ENCODE results near the gene WIPF2.
"Not testable (repeated sequence)": the region's sequence is repeated elsewhere in the genome, so short reads cannot be mapped to it uniquely, and the experiment has no call there.

Gene WIPF2

GRCh38 chr17:40303708-40304551, 84.8 kb downstream of the WIPF2 start:
- no peak for TF ChIP-seq CTCF (conservative IDR thresholded peaks at IDR 0.05)
- H3K27ac ChIP-seq: no peak overlapping the region

DNA sequence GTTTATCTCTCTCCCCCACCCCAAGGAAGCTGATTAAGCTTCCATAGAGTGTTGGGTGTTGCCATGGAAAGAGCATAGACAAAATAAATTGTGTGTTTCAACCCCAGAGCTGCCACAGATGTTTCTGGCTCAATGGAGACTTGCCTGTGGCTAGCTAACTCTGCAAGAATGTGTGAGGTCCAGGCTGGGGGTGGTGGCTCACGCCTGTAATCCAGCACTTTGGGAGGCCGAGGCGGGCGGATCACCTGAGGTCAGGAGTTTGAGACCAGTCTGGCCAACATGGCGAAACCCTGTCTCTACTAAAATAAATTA, 85.4 kb downstream of the WIPF2 start:
- H3K27ac ChIP-seq: not testable (repeated sequence)

DNA sequence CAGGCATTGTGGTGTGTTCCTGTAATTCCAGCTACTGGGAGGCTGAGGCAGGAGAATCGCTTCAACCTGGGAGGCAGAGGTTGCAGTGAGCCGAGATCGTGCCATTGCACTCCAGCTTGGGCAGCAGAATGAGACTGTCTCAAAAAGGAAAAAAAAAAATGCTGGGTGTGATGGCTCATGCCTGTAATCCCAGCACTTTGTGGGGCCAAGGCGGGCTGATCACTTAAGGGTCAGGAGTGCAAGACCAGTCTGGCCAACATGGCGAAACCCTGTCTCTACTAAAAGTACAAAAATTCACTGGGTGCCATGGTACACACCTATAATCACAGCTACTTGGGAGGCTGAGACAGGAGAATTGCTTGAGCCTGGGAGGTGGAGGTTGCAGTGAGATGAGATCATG, 85.8 kb downstream of the WIPF2 start:
- not testable (repeated sequence) for H3K27ac ChIP-seq

GRCh38 chr17:40306395-40306794, 87.3 kb downstream of the WIPF2 start:
- no peak overlapping the region for H3K27ac ChIP-seq
- no peak for TF ChIP-seq CTCF (conservative IDR thresholded peaks at IDR 0.05)

- no peak overlapping the region for H3K27ac ChIP-seq
- TF ChIP-seq CTCF (conservative IDR thresholded peaks at IDR 0.05): no peak
Observed at GRCh38 chr17:40307001-40307730, 88.1 kb downstream of the WIPF2 start.

- TF ChIP-seq CTCF (conservative IDR thresholded peaks at IDR 0.05): no peak
- H3K27ac ChIP-seq: no peak overlapping the region
Observed at GRCh38 chr17:40307740-40308239, 88.7 kb downstream of the WIPF2 start.

GRCh38 chr17:40309031-40309948, 90.2 kb downstream of the WIPF2 start, which contains the start of gene RARA:
Gene RARA, plus strand, starts transcription at chr17:40309180. Its CDS starts 22,039 bp downstream, at chr17:40331219.
- TF ChIP-seq CTCF (conservative IDR thresholded peaks at IDR 0.05): no peak
- H3K27ac ChIP-seq: no peak within 1 kb of the TSS

DNA sequence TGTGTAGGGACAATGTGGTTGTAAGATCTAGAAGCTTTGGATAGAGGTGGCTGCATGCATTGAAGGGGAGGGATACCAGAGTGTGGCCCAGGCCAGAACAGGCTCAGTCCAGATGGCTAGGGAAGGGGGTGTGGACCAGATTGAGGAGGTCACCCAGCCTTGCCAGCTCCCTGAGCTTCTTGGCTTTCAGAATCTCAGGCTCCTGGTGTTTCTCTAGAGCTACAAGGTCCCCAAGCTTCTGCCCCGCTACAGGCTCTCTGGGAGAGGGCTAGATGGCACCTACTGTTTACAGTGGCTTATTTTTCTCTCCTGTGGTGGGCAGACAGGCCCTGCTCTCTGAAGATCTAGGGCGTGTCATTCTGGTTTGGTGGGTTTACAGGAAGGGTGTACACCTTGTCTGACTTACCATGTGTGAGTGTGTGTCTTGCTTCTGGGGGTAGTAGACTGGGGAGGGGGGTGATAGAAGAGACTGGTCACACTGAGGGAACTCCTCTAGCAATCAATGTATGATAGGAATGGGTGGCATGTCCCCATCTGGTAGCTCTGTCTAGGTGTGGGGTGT, 90.9 kb downstream of the WIPF2 start:
- no peak for TF ChIP-seq CTCF (conservative IDR thresholded peaks at IDR 0.05)
- H3K27ac ChIP-seq: no peak overlapping the region

Measured in VCaP (cell line).